Smooth muscle cell (in vitro differentiated cells): ENCODE measurements around the gene RAP1GAP. TPM values are rescaled to one million over a fixed set of nuclear protein-coding genes. Genes with fewer than 3 reads are reported as not detected.

ENCODE experiments used
- DNase-seq: peaks from one replicate; lab custom pipeline; 2025; ENCODE audit not compliant: unreplicated experiment; lab: John Stamatoyannopoulos, UW
- H2AFZ ChIP-seq: fragments of 200-600 bp; sonication (generic); 2 replicates; pipeline ENCODE4 v1.6.0; 2016; ENCODE audit warnings: antibody characterized with exemption, low read depth, mild to moderate bottlenecking
- H3F3A ChIP-seq: fragments of 200-600 bp; sonication (generic); 2 replicates; pipeline ENCODE4 v1.6.0; 2017; ENCODE audit warnings: antibody characterized with exemption, low read depth
- H3K27ac ChIP-seq: fragments of 200-600 bp; sonication (generic); 2 replicates; pipeline ENCODE4 v1.5.1; 2016; ENCODE audit warnings: low read depth, mild to moderate bottlenecking
- H3K27me3 ChIP-seq: fragments of 200-600 bp; sonication (generic); 2 replicates; pipeline ENCODE4 v1.6.1; 2016; ENCODE audit warnings: low read depth, mild to moderate bottlenecking
- H3K36me3 ChIP-seq: fragments of 200-600 bp; sonication (generic); 2 replicates; pipeline ENCODE4 v1.5.1; 2016; ENCODE audit warnings: low read depth
- H3K4me1 ChIP-seq: fragments of 200-600 bp; sonication (generic); 2 replicates; pipeline ENCODE4 v1.5.1; 2016; ENCODE audit warnings: low read depth
- H3K4me2 ChIP-seq: fragments of 200-600 bp; sonication (generic); 2 replicates; pipeline ENCODE4 v1.6.0; 2016; ENCODE audit warnings: mild to moderate bottlenecking
- H3K4me3 ChIP-seq: fragments of 200-600 bp; sonication (generic); 2 replicates; pipeline ENCODE4 v1.5.1; 2016; ENCODE audit warnings: mild to moderate bottlenecking
- H3K79me2 ChIP-seq: fragments of 200-600 bp; sonication (generic); 2 replicates; pipeline ENCODE4 v1.6.0; 2016; ENCODE audit warnings: low read depth, mild to moderate bottlenecking
- H3K9ac ChIP-seq: fragments of 200-600 bp; sonication (generic); 2 replicates; pipeline ENCODE4 v1.6.0; 2016; ENCODE audit warnings: low read depth
- H3K9me3 ChIP-seq: fragments of 200-600 bp; sonication (generic); replicated peaks from 2 replicates; pipeline ENCODE4 v1.5.1; 2016; ENCODE audit warnings: low read depth
- H4K20me1 ChIP-seq: fragments of 200-600 bp; sonication (generic); 2 replicates; pipeline ENCODE4 v1.6.0; 2016; ENCODE audit warnings: low read depth
- WGBS: methylation state at CpG from one replicate; pipeline ENCODE4 v1.1.7; 2016; ENCODE audit warnings: low lambda C conversion rate; 5-methylcytosine and 5-hydroxymethylcytosine counted together
- polyA plus RNA-seq: library from polyadenylated mRNA; unstranded; fragments of >200 nt; fragmentation: Nextera tagmentation; extraction: Ambion mirVana; gene quantifications from 2 replicates; pipeline ENCODE4 v1.2.1, GENCODE V29; 2016
- total RNA-seq: library from RNA; depleted of rRNA; stranded (reverse); fragments of >200 nt; gene quantifications from 2 replicates; pipeline ENCODE4 v1.2.3, GENCODE V29; 2014
- TF ChIP-seq, protein P1 (sequence below): fragments of 200-600 bp; sonication (generic); IDR thresholded peaks from 2 replicates; pipeline ENCODE4 v1.5.1; 2017; ENCODE audit warnings: borderline replicate concordance, mild to moderate bottlenecking, antibody characterized with exemption; ENCODE audit not compliant: insufficient read depth, poor library complexity, severe bottlenecking

Gene RAP1GAP
- total and polyA plus RNA-seq, 2 experiments from 2014 or later, result 0.99 to 4.1 TPM

DNA sequence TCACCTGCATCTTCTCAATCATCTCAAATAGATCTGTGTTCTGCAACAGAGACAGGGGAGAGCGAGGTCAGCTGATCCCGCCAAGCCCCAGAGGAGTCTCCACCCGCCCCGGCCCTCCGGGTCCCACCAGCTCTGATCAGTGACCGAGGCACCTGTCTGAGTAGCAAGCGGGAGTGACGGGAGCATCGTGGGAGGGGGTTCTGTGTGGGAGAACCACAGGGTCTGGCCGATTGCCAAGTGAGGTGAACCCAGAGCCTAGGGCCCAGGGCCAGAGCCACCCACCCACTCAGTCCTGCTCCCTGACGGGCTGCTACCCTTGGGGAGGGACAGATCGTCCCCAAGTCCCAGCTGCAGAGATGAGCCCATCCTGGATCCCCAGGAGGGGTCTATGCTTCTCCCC lies 49.1 kb downstream of the RAP1GAP start:
- H3K4me2 ChIP-seq, result no peak overlapping the region
- 92% methylated on average over 12 of the region's 12 CpGs for WGBS

DNA sequence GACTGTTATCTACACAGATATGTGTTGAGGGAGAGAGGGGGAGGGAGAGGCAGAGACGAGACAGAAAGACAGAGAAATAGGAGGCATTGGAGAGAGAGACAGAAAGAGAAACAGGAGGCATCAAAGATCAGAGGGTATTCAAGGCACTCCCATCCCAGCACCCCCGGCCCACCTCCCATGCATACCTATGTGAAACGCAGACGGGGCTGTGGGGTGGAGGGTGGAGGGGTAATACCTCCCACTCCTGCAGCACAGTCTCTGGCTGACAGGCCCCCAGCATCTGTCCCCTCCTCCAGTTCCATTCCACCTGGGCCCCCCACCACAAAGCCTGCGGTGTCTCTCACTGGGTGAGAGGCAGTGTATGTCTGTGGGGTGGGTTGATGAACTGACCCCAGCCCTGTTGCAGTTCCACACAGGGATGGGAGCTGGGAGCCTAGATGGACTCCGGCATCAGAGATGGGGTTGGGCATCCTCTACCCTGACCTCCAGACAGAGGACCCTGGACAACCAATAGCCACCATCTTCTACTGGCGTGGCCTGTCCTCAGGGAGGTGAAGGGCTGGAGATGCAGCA lies 49.7 kb downstream of the RAP1GAP start:
- Histone ChIP-seq H3K4me2 (no peak overlapping the region), H3K79me2 (no peaks in the 10 kb centered on the region), H3K9me3 (no peaks in the 10 kb centered on the region), H3K27me3 (no peaks in the 10 kb centered on the region), H4K20me1 (no peaks in the 10 kb centered on the region), H3K4me1 (peaks cover 4% of the 10 kb centered on the region), H3F3A (peaks cover 4% of the 10 kb centered on the region), H3K9ac (no peak overlapping the region), H3K36me3 (no peaks in the 10 kb centered on the region), H3K4me3 (no peak overlapping the region), H2AFZ (no peak overlapping the region), H3K27ac (no peak overlapping the region)
- no peak for DNase-seq
- TF ChIP-seq, protein P1, sequence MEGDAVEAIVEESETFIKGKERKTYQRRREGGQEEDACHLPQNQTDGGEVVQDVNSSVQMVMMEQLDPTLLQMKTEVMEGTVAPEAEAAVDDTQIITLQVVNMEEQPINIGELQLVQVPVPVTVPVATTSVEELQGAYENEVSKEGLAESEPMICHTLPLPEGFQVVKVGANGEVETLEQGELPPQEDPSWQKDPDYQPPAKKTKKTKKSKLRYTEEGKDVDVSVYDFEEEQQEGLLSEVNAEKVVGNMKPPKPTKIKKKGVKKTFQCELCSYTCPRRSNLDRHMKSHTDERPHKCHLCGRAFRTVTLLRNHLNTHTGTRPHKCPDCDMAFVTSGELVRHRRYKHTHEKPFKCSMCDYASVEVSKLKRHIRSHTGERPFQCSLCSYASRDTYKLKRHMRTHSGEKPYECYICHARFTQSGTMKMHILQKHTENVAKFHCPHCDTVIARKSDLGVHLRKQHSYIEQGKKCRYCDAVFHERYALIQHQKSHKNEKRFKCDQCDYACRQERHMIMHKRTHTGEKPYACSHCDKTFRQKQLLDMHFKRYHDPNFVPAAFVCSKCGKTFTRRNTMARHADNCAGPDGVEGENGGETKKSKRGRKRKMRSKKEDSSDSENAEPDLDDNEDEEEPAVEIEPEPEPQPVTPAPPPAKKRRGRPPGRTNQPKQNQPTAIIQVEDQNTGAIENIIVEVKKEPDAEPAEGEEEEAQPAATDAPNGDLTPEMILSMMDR, result no peak
- 60% methylated on average over 6 of the region's 7 CpGs for WGBS

More for the DNA sequence above, 49.1 kb downstream of the RAP1GAP start:
- DNase-seq, result no peak
- TF ChIP-seq, protein P1, result no peak
- no peak overlapping the region for H3K27ac ChIP-seq
- no peaks in the 10 kb centered on the region for H3K36me3 ChIP-seq
- H3K9ac ChIP-seq, result no peak overlapping the region
- H3K27me3 ChIP-seq, result no peaks in the 10 kb centered on the region
- H3K79me2 ChIP-seq, result no peaks in the 10 kb centered on the region
- no peaks in the 10 kb centered on the region for H4K20me1 ChIP-seq
- H3F3A ChIP-seq, result peaks cover 4% of the 10 kb centered on the region
- H3K4me3 ChIP-seq, result no peak overlapping the region
- H2AFZ ChIP-seq, result no peak overlapping the region
- peaks cover 4% of the 10 kb centered on the region for H3K4me1 ChIP-seq
- no peaks in the 10 kb centered on the region for H3K9me3 ChIP-seq

DNA sequence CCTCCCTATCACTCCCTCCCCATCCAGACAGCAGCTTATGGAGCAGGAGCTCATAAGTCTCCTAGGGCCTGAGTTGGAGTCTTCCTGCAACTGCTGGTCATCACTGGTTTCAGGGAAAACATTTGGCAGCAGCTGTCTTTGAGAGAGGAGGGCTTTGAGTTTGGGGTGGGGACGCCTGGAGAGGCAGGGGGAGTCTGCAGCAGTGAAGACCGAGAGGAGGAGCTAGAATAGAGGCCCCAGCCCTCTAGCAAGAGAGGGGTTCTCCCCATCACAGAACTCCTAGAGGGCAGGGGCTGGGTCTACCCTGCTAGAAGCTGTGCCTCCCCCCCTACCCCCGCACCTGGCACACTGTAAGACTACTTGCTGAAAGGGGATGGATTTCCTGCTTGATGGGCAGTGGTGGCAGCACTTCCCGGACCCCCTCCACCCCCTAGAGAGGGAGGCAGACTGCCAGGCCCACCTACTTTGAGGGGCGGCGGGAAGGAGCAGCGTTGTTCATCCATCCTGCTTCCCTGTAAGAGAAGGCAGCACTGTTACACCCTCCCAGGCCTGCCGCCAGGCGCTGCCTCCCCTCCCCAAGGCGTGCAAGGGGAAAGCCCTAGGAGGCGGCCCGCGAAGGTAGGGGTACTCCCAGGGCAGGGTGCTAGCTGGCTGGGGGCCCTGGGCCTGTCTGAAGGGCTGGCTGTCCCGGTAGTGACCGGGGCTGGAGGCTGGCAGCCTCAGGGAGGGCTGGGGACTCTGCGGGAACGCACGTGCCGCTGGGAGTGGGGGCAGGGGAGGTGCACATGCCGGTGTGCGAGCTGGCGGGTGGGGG lies 50.4 kb downstream of the RAP1GAP start:
- H3F3A ChIP-seq, result peaks cover 2% of the 10 kb centered on the region
- H3K27ac ChIP-seq, result no peak overlapping the region
- no peak overlapping the region for H2AFZ ChIP-seq
- H3K4me1 ChIP-seq, result peaks cover 4% of the 10 kb centered on the region
- H3K27me3 ChIP-seq, result no peaks in the 10 kb centered on the region
- no peak for DNase-seq
- H3K36me3 ChIP-seq, result no peaks in the 10 kb centered on the region
- no peak overlapping the region for H3K4me3 ChIP-seq
- TF ChIP-seq, protein P1, result no peak
- H3K9me3 ChIP-seq, result no peaks in the 10 kb centered on the region
- no peaks in the 10 kb centered on the region for H4K20me1 ChIP-seq
- no peak overlapping the region for H3K4me2 ChIP-seq
- WGBS, result 50% methylated on average over 19 of the region's 22 CpGs
- H3K79me2 ChIP-seq, result no peaks in the 10 kb centered on the region
- no peak overlapping the region for H3K9ac ChIP-seq
